Breast epithelium (tissue), 4 donors: ENCODE results near the gene SDK2. TPM values are rescaled to one million over a fixed set of nuclear protein-coding genes. Genes with fewer than 3 reads are reported as not detected.

Experiments
- DNase-seq, 2 donors: peaks; one replicate each; pipeline ENCODE4 v3.0.0-alpha.2; 2019; ENCODE audit warnings: low spot score in 2 of 2
- H3K27ac ChIP-seq, 2 donors: fragments of 200-600 bp; sonication (generic) in 1 of 2; one replicate each; pipeline ENCODE4 v1.5.1; 2016 to 2019; ENCODE audit warnings: mild to moderate bottlenecking in 1 of 2
- H3K27me3 ChIP-seq, 2 donors: fragments of 200-600 bp; sonication (generic) in 1 of 2; one replicate each; pipeline versions ENCODE4 v1.5.1 to v1.6.0; 2017 to 2019; ENCODE audit warnings: control low read depth in 1 of 2, mild to moderate bottlenecking in 1 of 2
- H3K36me3 ChIP-seq: fragments of 200-600 bp; one replicate; pipeline ENCODE4 v1.5.1; 2019
- H3K4me1 ChIP-seq, 2 donors: fragments of 200-600 bp; sonication (generic); one replicate each; pipeline ENCODE4 v1.5.1; 2016 to 2019; ENCODE audit warnings: control low read depth in 1 of 2
- H3K4me3 ChIP-seq, 3 donors: fragments of 200-600 bp; sonication (generic); 1 replicate in 2 of 3; 2 replicates in 1 of 3; pipeline ENCODE4 v1.5.1; 2016 to 2019; ENCODE audit warnings: mild to moderate bottlenecking in 3 of 3, moderate library complexity in 2 of 3
- H3K9me3 ChIP-seq, 2 donors: fragments of 200-600 bp; sonication (generic) in 1 of 2; one replicate each; pipeline ENCODE4 v1.5.1; 2016 to 2019; ENCODE audit warnings: control low read depth in 1 of 2
- POLR2A ChIP-seq: fragments of 450-650 bp; IDR thresholded peaks from one replicate; pipeline ENCODE4 v1.6.1; 2016; ENCODE audit warnings: antibody characterized with exemption, mild to moderate bottlenecking, moderate library complexity
- POLR2AphosphoS5 ChIP-seq, 3 donors: sonication (generic); formaldehyde crosslinking; IDR thresholded peaks; one replicate each; pipeline ENCODE4 v1.6.1; 2017; ENCODE audit warnings: antibody characterized with exemption in 3 of 3
- intact Hi-C: fragments of 100-400 bp; cut with DNase I; formaldehyde crosslinking; loops from one replicate; pipeline ENCODE4 v1.15.1; 2023; ENCODE audit warnings: low total_unique reads
- total RNA-seq, 3 donors: library from RNA; depleted of rRNA; stranded (reverse); fragments of >200 nt; gene quantifications; one replicate each; pipeline ENCODE4 v1.1.0, GENCODE V29; 2016
- TF ChIP-seq, protein P1 (sequence below), 3 donors: fragments of 450-650 bp; IDR thresholded peaks; one replicate each; pipeline ENCODE4 v1.5.1; 2016 to 2017; ENCODE audit warnings: antibody characterized with exemption in 3 of 3, mild to moderate bottlenecking in 3 of 3, moderate library complexity in 3 of 3

The SDK2 gene
- total RNA-seq, 3 donors from 2014 or later, result 0.16 to 2.9 (median 2.6) TPM

- DNase-seq, result no peak
- H3K36me3 ChIP-seq, result no peaks in the 10 kb centered on the region
- intact Hi-C loops, result no loop called here
These were observed 148.6 kb downstream of the SDK2 start for GRCh38 chr17:73495641-73496040.

GRCh38 chr17:73494950-73495349 is 149.3 kb downstream of the SDK2 start:
- Histone ChIP-seq H3K4me1 (no peaks in the 10 kb centered on the region), H3K9me3 (no peaks in the 10 kb centered on the region), H3K4me3 (no peak overlapping the region), H3K27ac (no peak overlapping the region), H3K36me3 (no peaks in the 10 kb centered on the region), H3K27me3 (peaks cover 0 to 33% of the 10 kb centered on the region in 2 donors)
- DNase-seq, result no peak
- intact Hi-C loops, result no loop called here
- TF ChIP-seq POLR2A (no peak), POLR2AphosphoS5 (IDR thresholded peaks at IDR 0.05) (no peak)
- TF ChIP-seq, protein P1, sequence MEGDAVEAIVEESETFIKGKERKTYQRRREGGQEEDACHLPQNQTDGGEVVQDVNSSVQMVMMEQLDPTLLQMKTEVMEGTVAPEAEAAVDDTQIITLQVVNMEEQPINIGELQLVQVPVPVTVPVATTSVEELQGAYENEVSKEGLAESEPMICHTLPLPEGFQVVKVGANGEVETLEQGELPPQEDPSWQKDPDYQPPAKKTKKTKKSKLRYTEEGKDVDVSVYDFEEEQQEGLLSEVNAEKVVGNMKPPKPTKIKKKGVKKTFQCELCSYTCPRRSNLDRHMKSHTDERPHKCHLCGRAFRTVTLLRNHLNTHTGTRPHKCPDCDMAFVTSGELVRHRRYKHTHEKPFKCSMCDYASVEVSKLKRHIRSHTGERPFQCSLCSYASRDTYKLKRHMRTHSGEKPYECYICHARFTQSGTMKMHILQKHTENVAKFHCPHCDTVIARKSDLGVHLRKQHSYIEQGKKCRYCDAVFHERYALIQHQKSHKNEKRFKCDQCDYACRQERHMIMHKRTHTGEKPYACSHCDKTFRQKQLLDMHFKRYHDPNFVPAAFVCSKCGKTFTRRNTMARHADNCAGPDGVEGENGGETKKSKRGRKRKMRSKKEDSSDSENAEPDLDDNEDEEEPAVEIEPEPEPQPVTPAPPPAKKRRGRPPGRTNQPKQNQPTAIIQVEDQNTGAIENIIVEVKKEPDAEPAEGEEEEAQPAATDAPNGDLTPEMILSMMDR (IDR thresholded peaks at IDR 0.05), result no peak

More at GRCh38 chr17:73495641-73496040, 148.6 kb downstream of the SDK2 start:
- H3K27ac ChIP-seq, result no peak overlapping the region
- H3K27me3 ChIP-seq, result peaks cover 0 to 37% of the 10 kb centered on the region in 2 donors
- H3K9me3 ChIP-seq, result no peaks in the 10 kb centered on the region
- no peaks in the 10 kb centered on the region for H3K4me1 ChIP-seq
- TF ChIP-seq, protein P1 (IDR thresholded peaks at IDR 0.05), result no peak
- no peak for TF ChIP-seq POLR2A
- TF ChIP-seq POLR2AphosphoS5 (IDR thresholded peaks at IDR 0.05), result no peak
- H3K4me3 ChIP-seq, result no peak overlapping the region

GRCh38 chr17:73493956-73494926 is 150.0 kb downstream of the SDK2 start:
- TF ChIP-seq POLR2A (no peak), POLR2AphosphoS5 (IDR thresholded peaks at IDR 0.05) (no peak)
- TF ChIP-seq, protein P1 (IDR thresholded peaks at IDR 0.05), result no peak
- Histone ChIP-seq H3K4me3 (no peak overlapping the region), H3K36me3 (no peaks in the 10 kb centered on the region), H3K27ac (no peak overlapping the region), H3K9me3 (no peaks in the 10 kb centered on the region), H3K4me1 (no peaks in the 10 kb centered on the region), H3K27me3 (peaks cover 0 to 31% of the 10 kb centered on the region in 2 donors)
- DNase-seq, result no peak
- intact Hi-C loops, result loop anchor here (2.0 kb wide), 1 partner anchor 53 kb away; no protein-coding TSS in a partner anchor

GRCh38 chr17:73492821-73493814 is 151.1 kb downstream of the SDK2 start:
- H3K9me3 ChIP-seq, result no peaks in the 10 kb centered on the region
- no peaks in the 10 kb centered on the region for H3K4me1 ChIP-seq
- intact Hi-C loops, result loop anchor here (2.0 kb wide), 1 partner anchor 54 kb away; no protein-coding TSS in a partner anchor
- no peak for TF ChIP-seq POLR2A
- TF ChIP-seq, protein P1 (IDR thresholded peaks at IDR 0.05), result no peak
- TF ChIP-seq POLR2AphosphoS5 (IDR thresholded peaks at IDR 0.05), result no peak
- H3K27ac ChIP-seq, result no peak overlapping the region
- H3K27me3 ChIP-seq, result peaks cover 0 to 28% of the 10 kb centered on the region in 2 donors
- H3K36me3 ChIP-seq, result no peaks in the 10 kb centered on the region
- H3K4me3 ChIP-seq, result no peak overlapping the region
- DNase-seq, result peak in 1 of 2 donors; percentile 26
